Measurements from ENCODE around the gene NXPH1. TPM values are rescaled to one million over a fixed set of nuclear protein-coding genes. Genes with fewer than 3 reads are reported as not detected.

NXPH1 gene
- total and polyA plus RNA-seq, 10 donors = not detected

- Histone ChIP-seq H3K4me3 (no peak overlapping the region), H3K27ac (no peak overlapping the region), H3K9me3 (no peaks in the 10 kb centered on the region), H3K27me3 (replicated peaks in 1 of 7) (no peaks in the 10 kb centered on the region), H3K4me1 (no peaks in the 10 kb centered on the region), H3K36me3 (no peaks in the 10 kb centered on the region)
- 48 to 58% (median 58%) methylated on average over 2 of the region's 2 CpGs for WGBS, 5 donors
- intact Hi-C loops (cut with DNase I; ENCODE audit: low total_unique reads) = no loop called here
- DNase-seq = no peak
- TF ChIP-seq POLR2A (IDR thresholded peaks at IDR 0.05) = no peak
- no peak for TF ChIP-seq POLR2AphosphoS5 (IDR thresholded peaks at IDR 0.05)
- TF ChIP-seq, protein P1, sequence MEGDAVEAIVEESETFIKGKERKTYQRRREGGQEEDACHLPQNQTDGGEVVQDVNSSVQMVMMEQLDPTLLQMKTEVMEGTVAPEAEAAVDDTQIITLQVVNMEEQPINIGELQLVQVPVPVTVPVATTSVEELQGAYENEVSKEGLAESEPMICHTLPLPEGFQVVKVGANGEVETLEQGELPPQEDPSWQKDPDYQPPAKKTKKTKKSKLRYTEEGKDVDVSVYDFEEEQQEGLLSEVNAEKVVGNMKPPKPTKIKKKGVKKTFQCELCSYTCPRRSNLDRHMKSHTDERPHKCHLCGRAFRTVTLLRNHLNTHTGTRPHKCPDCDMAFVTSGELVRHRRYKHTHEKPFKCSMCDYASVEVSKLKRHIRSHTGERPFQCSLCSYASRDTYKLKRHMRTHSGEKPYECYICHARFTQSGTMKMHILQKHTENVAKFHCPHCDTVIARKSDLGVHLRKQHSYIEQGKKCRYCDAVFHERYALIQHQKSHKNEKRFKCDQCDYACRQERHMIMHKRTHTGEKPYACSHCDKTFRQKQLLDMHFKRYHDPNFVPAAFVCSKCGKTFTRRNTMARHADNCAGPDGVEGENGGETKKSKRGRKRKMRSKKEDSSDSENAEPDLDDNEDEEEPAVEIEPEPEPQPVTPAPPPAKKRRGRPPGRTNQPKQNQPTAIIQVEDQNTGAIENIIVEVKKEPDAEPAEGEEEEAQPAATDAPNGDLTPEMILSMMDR (IDR thresholded peaks at IDR 0.05 in 8 of 11, conservative IDR thresholded peaks at IDR 0.05 in 3 of 11) = no peak
These were observed 193.9 kb downstream of the NXPH1 start for GRCh38 chr7:8627325-8627724.

- DNase-seq = no peak
- Histone ChIP-seq H3K9me3 (peaks cover 0 to 6% (median 0%) of the 10 kb centered on the region in 8 donors), H3K4me1 (no peaks in the 10 kb centered on the region), H3K36me3 (no peaks in the 10 kb centered on the region), H3K27me3 (replicated peaks in 1 of 7) (no peaks in the 10 kb centered on the region), H3K27ac (no peak overlapping the region), H3K4me3 (no peak overlapping the region)
- intact Hi-C loops (cut with DNase I; ENCODE audit: low total_unique reads) = no loop called here
- no peak for TF ChIP-seq POLR2AphosphoS5 (IDR thresholded peaks at IDR 0.05)
- TF ChIP-seq, protein P1 (IDR thresholded peaks at IDR 0.05 in 8 of 11, conservative IDR thresholded peaks at IDR 0.05 in 3 of 11) = no peak
- no peak for TF ChIP-seq POLR2A (IDR thresholded peaks at IDR 0.05)
- WGBS, 5 donors = 80 to 92% (median 91%) methylated on average over 7 of the region's 7 CpGs
These were observed 195.2 kb downstream of the NXPH1 start for GRCh38 chr7:8628656-8629055.

DNA sequence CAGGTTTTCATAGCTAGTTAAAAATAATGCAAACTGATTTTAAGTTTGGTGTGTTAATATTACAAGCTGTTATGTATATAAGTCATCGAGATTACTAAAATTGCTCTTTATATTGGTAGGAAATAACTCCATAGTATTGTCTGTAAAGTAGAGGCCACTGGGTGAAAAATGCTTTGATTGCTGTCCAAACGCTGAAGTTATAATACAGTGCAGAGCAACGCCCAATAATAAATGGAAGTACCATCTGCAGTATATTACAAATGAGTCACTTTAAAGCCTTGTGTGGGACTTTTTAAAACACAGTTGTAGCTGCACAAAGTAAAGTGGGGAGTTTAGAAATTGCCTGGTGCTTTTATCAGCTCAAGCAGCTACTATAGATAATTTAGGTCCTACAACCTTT is 196.1 kb downstream of the NXPH1 start:
- Histone ChIP-seq H3K4me3 (no peak overlapping the region), H3K27ac (no peak overlapping the region), H3K4me1 (no peaks in the 10 kb centered on the region), H3K9me3 (peaks cover 0 to 13% (median 0%) of the 10 kb centered on the region in 8 donors), H3K36me3 (no peaks in the 10 kb centered on the region), H3K27me3 (replicated peaks in 1 of 7) (no peaks in the 10 kb centered on the region)
- TF ChIP-seq POLR2AphosphoS5 (IDR thresholded peaks at IDR 0.05) = no peak
- no peak for TF ChIP-seq POLR2A (IDR thresholded peaks at IDR 0.05)
- intact Hi-C loops (cut with DNase I; ENCODE audit: low total_unique reads) = no loop called here
- 55 to 82% (median 73%) methylated on average over 3 of the region's 3 CpGs for WGBS, 5 donors
- DNase-seq = no peak

GRCh38 chr7:8637322-8637721 is 203.9 kb downstream of the NXPH1 start:
- Histone ChIP-seq H3K4me1 (no peaks in the 10 kb centered on the region), H3K4me3 (no peak overlapping the region), H3K9me3 (peaks cover 0 to 13% (median 0%) of the 10 kb centered on the region in 8 donors), H3K27ac (no peak overlapping the region), H3K36me3 (no peaks in the 10 kb centered on the region), H3K27me3 (replicated peaks in 1 of 7) (no peaks in the 10 kb centered on the region)
- 71 to 90% (median 84%) methylated on average over 4 of the region's 4 CpGs for WGBS, 5 donors
- intact Hi-C loops (cut with DNase I; ENCODE audit: low total_unique reads) = no loop called here
- TF ChIP-seq POLR2AphosphoS5 (IDR thresholded peaks at IDR 0.05) (no peak), POLR2A (IDR thresholded peaks at IDR 0.05) (no peak)
- TF ChIP-seq, protein P1 (IDR thresholded peaks at IDR 0.05 in 8 of 11, conservative IDR thresholded peaks at IDR 0.05 in 3 of 11) = no peak
- DNase-seq = no peak

DNA sequence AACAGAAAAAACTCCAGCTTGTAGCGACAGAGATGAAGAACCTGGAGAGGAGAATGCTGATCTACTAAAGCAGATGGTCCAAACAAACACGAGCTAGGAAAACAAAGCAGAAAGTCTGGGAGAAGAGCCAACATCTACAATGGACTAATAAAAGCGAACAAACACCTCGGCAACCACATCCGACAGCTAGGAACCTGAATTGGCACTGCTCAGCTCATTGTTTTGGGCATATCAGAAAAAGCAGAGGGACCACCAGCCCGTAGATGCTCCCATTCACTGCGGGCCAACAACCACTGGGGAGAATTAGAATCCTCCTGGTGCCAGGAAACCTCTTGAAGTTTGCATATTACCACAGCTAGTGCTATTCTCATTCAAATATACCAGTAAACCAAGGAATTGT is 204.7 kb downstream of the NXPH1 start:
- Histone ChIP-seq H3K9me3 (peaks cover 0 to 12% (median 0%) of the 10 kb centered on the region in 8 donors), H3K27me3 (replicated peaks in 1 of 7) (no peaks in the 10 kb centered on the region), H3K36me3 (no peaks in the 10 kb centered on the region), H3K4me1 (no peaks in the 10 kb centered on the region), H3K4me3 (no peak overlapping the region), H3K27ac (no peak overlapping the region)
- WGBS, 5 donors = 57 to 74% (median 65%) methylated on average over 7 of the region's 7 CpGs
- intact Hi-C loops (cut with DNase I; ENCODE audit: low total_unique reads) = no loop called here
- DNase-seq = no peak
- TF ChIP-seq POLR2AphosphoS5 (IDR thresholded peaks at IDR 0.05) = no peak

Data from spleen (tissue), 11 donors.